Pancreas (tissue), 10 donors: ENCODE results near the gene CCDC169. TPM values are rescaled to one million over a fixed set of nuclear protein-coding genes. Genes with fewer than 3 reads are reported as not detected.

ENCODE experiments used
- ATAC-seq, 4 donors: fragments of 200-7000 bp; cut with Tn5 transposase; one replicate each; pipeline versions ENCODE4 v1.8.0 to v1.9.1; 2020; ENCODE audit warnings: mild to moderate bottlenecking in 4 of 4, moderate library complexity in 4 of 4
- DNase-seq, 6 donors: peaks; one replicate each; pipeline ENCODE4 v3.0.0-alpha.2; 2020
- FAIRE-seq: peaks from 2 replicates; lab custom pipeline; 2012; peaks lifted over from hg19 to GRCh38; lab: Jason Lieb, UNC
- H3K27ac ChIP-seq, 4 donors: fragments of 200-600 bp; sonication (generic); 1 replicate in 3 of 4; 2 replicates in 1 of 4; pipeline versions ENCODE4 v1.5.0 to v1.8.0; 2020
- H3K27me3 ChIP-seq, 4 donors: fragments of 200-600 bp; one replicate each; pipeline ENCODE4 v1.8.0; 2021
- H3K36me3 ChIP-seq, 3 donors: fragments of 200-600 bp; sonication (generic) in 1 of 3; one replicate each; pipeline versions ENCODE4 v1.5.0 to v1.8.0; 2020 to 2021
- H3K4me1 ChIP-seq, 3 donors: fragments of 200-600 bp; one replicate each; pipeline ENCODE4 v1.8.0; 2021
- H3K4me3 ChIP-seq, 4 donors: fragments of 200-600 bp; sonication (generic) in 2 of 4; one replicate each; pipeline versions ENCODE4 v1.5.0 to v1.8.0; 2020 to 2021
- H3K9me3 ChIP-seq, 4 donors: fragments of 200-600 bp; one replicate each; pipeline ENCODE4 v1.8.0; 2021
- CTCF ChIP-seq, 4 donors: fragments of 200-600 bp; sonication (generic) in 3 of 4; IDR thresholded peaks; one replicate each; pipeline versions ENCODE4 v1.5.0 to v1.8.0; 2021; ENCODE audit warnings: antibody characterized with exemption in 4 of 4
- WGBS, 2 donors: extraction: QIAGEN DNeasy Blood & Tissue Kit; methylation state at CpG; one replicate each; pipeline ENCODE4 v1.1.7; 2013; 5-methylcytosine and 5-hydroxymethylcytosine counted together
- intact Hi-C, 3 donors: fragments of 100-400 bp; cut with DNase I; formaldehyde crosslinking; loops; one replicate each; pipeline versions ENCODE4 v1.11.1 to v1.14.2; 2022
- polyA plus RNA-seq, 2 donors: library from polyadenylated mRNA; stranded (reverse); fragments of 200-250 nt; gene quantifications; one replicate each; pipeline ENCODE4 v1.2.3, GENCODE V29; 2013
- total RNA-seq, 6 donors: library from RNA; stranded (reverse); fragmentation: NEBNext Ultra II Directional in 4 of 6; extraction: Animal tissue kit (Norgen Biotek cat#: 25700) in 4 of 6; gene quantifications; one replicate each; pipeline versions ENCODE4 v1.2.1 to v1.2.4, GENCODE V29; 2021 to 2023
- donor health status: healthy with polysubstance abuse.
- donor health status: DM: no; HTN: no; CAD: no; lungs with moderate emphysema.
- donor health status: DM: no; HTN: no; CAD: no.
- donor health status: control.
- donor health status: control.
- donor health status: Bipolar disorder and iron deficiency.
- donor health status: DM: yes; HTN: yes; CAD: no.
- donor health status: DM: no; HTN: no; CAD: no.
- donor health status: DM: no; HTN: no; CAD: no.
- donor health status: DM: yes; HTN: yes; CAD: no.

Gene CCDC169
- total and polyA plus RNA-seq, 8 donors: 0.08 to 0.55 (median 0.21) TPM

- Histone ChIP-seq H3K36me3 (no peaks in the 10 kb centered on the region), H3K4me3 (no peak overlapping the region), H3K27me3 (no peaks in the 10 kb centered on the region), H3K4me1 (peaks cover 0 to 5% (median 0%) of the 10 kb centered on the region in 3 donors), H3K9me3 (no peaks in the 10 kb centered on the region), H3K27ac (no peak overlapping the region)
- FAIRE-seq (no peak), DNase-seq (no peak), ATAC-seq (no peak)
- intact Hi-C loops: no loop called here
- 43 to 52% methylated on average over 3 of the region's 3 CpGs for WGBS, 2 donors
- TF ChIP-seq CTCF (IDR thresholded peaks at IDR 0.05): no peak
Observed at GRCh38 chr13:36294096-36294495, 3.5 kb downstream of the CCDC169 start.

- no peak for TF ChIP-seq CTCF (IDR thresholded peaks at IDR 0.05)
- no peaks in the 10 kb centered on the region for H3K9me3 ChIP-seq
- no peaks in the 10 kb centered on the region for H3K27me3 ChIP-seq
- DNase-seq: no peak
- H3K36me3 ChIP-seq: no peaks in the 10 kb centered on the region
- H3K4me3 ChIP-seq: no peak overlapping the region
- peaks cover 0 to 5% (median 0%) of the 10 kb centered on the region in 3 donors for H3K4me1 ChIP-seq
- intact Hi-C loops: no loop called here
- no peak for ATAC-seq
- 85 to 92% methylated on average over 1 of the region's 1 CpG for WGBS, 2 donors
- FAIRE-seq: no peak
- no peak overlapping the region for H3K27ac ChIP-seq
Observed at GRCh38 chr13:36293497-36293896, 4.1 kb downstream of the CCDC169 start.

- DNase-seq: no peak
- peak; percentile 89 for FAIRE-seq
- ATAC-seq: no peak
- Histone ChIP-seq H3K4me3 (no peak overlapping the region), H3K27me3 (no peaks in the 10 kb centered on the region), H3K36me3 (no peaks in the 10 kb centered on the region), H3K27ac (no peak overlapping the region), H3K4me1 (no peaks in the 10 kb centered on the region), H3K9me3 (no peaks in the 10 kb centered on the region)
- intact Hi-C loops: loop anchor here in 1 of 3 donors (10.0 kb wide), 1 partner anchor 446 kb away; no protein-coding TSS in a partner anchor
- no peak for TF ChIP-seq CTCF (IDR thresholded peaks at IDR 0.05)
Observed at GRCh38 chr13:36288794-36289391, 8.7 kb downstream of the CCDC169 start.

GRCh38 chr13:36286006-36286405, 11.6 kb downstream of the CCDC169 start:
- intact Hi-C loops: loop anchor here in 1 of 3 donors (10.0 kb wide), 1 partner anchor 449 kb away; no protein-coding TSS in a partner anchor
- WGBS, 2 donors: 68 to 82% methylated on average over 2 of the region's 2 CpGs

More at GRCh38 chr13:36286006-36286405, 11.6 kb downstream of the CCDC169 start:
- Histone ChIP-seq H3K27me3 (no peaks in the 10 kb centered on the region), H3K36me3 (no peaks in the 10 kb centered on the region), H3K9me3 (no peaks in the 10 kb centered on the region), H3K4me3 (no peak overlapping the region), H3K27ac (no peak overlapping the region), H3K4me1 (no peaks in the 10 kb centered on the region)
- ATAC-seq (no peak), DNase-seq (no peak), FAIRE-seq (no peak)
- TF ChIP-seq CTCF (IDR thresholded peaks at IDR 0.05): no peak
